MM.1S (cell line): ENCODE data around the gene PRKCH.

Source experiments
- EZH2 ChIP-seq: fragments of 300-600 bp; sonication (generic); optimal IDR thresholded peaks from 2 replicates; pipeline ENCODE3; 2017; ENCODE audit warnings: low read depth, mild to moderate bottlenecking, antibody characterized with exemption, low read length, mixed read lengths
- EZH2phosphoT487 ChIP-seq: fragments of 300-600 bp; sonication (generic); IDR thresholded peaks from 2 replicates; pipeline ENCODE4 v1.6.1; 2018; ENCODE audit warnings: antibody characterized with exemption, low read length
- TF ChIP-seq, protein P1 (sequence below): fragments of 300-600 bp; sonication (generic); IDR thresholded peaks from 2 replicates; pipeline ENCODE4 v1.5.1; 2016; ENCODE audit warnings: antibody characterized with exemption, low read length, mixed read lengths

DNA sequence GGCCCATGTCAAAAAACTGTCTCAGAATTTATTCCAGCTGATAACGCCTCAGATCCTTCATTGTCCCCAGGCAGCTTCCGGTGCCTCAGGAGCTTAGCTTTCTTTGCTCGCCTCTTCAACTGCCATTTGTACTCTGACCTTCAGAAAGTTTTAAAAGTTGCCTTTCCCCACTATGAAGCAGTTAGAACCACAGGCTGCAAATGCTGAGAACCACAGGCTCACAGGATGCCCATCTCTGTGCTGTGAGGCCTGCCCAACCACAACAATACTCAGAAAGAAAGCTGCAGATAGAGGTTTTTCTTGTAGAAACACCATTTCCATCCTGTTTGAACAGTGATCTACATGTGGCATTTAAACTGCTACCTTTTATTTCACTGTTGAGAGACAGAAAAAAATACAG is 131.1 kb downstream of the PRKCH start:
- TF ChIP-seq, protein P1, sequence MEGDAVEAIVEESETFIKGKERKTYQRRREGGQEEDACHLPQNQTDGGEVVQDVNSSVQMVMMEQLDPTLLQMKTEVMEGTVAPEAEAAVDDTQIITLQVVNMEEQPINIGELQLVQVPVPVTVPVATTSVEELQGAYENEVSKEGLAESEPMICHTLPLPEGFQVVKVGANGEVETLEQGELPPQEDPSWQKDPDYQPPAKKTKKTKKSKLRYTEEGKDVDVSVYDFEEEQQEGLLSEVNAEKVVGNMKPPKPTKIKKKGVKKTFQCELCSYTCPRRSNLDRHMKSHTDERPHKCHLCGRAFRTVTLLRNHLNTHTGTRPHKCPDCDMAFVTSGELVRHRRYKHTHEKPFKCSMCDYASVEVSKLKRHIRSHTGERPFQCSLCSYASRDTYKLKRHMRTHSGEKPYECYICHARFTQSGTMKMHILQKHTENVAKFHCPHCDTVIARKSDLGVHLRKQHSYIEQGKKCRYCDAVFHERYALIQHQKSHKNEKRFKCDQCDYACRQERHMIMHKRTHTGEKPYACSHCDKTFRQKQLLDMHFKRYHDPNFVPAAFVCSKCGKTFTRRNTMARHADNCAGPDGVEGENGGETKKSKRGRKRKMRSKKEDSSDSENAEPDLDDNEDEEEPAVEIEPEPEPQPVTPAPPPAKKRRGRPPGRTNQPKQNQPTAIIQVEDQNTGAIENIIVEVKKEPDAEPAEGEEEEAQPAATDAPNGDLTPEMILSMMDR, result no peak
- TF ChIP-seq EZH2 (no peak), EZH2phosphoT487 (no peak)
